GM18502 (cell line): ENCODE data around the gene HOXA6.

Experiments
- ATAC-seq: cut with Tn5 transposase; IDR thresholded peaks from one replicate; pipeline ENCODE4 v1.9.1; 2021; ENCODE audit warnings: mild to moderate bottlenecking; ENCODE audit not compliant: unreplicated experiment, poor library complexity

HOXA6 gene

GRCh38 chr7:27152816-27153442 is 5.4 kb upstream of the HOXA6 start:
- no peak for ATAC-seq

- ATAC-seq: no peak
Observed at GRCh38 chr7:27151931-27152815, 4.6 kb upstream of the HOXA6 start, which contains the start of gene HOXA3. TSS of gene HOXA3 (minus strand) at chr7:27152583. CDS start at chr7:27110640, 41,943 bp downstream.

- ATAC-seq: no peak
Observed at GRCh38 chr7:27151341-27151930, 3.9 kb upstream of the HOXA6 start.

GRCh38 chr7:27150568-27151340 is 3.2 kb upstream of the HOXA6 start:
- peak; percentile 85 for ATAC-seq

- no peak for ATAC-seq
Observed at GRCh38 chr7:27149842-27150567, 2.4 kb upstream of the HOXA6 start.

GRCh38 chr7:27148756-27149641 is 1.4 kb upstream of the HOXA6 start:
- no peak for ATAC-seq

- no peak for ATAC-seq
Observed at GRCh38 chr7:27148031-27148755, 619 bp upstream of the HOXA6 start.

- ATAC-seq: no peak
Observed at GRCh38 chr7:27146491-27147198, 929 bp downstream of the HOXA6 start.

GRCh38 chr7:27145914-27146412 is 1.6 kb downstream of the HOXA6 start:
- ATAC-seq: no peak

GRCh38 chr7:27145165-27145913 is 2.2 kb downstream of the HOXA6 start:
- ATAC-seq: no peak

- no peak for ATAC-seq
Observed at GRCh38 chr7:27144781-27145164, 2.8 kb downstream of the HOXA6 start.

- no peak for ATAC-seq
Observed at GRCh38 chr7:27143950-27144780, 3.4 kb downstream of the HOXA6 start.

- no peak for ATAC-seq
Observed at GRCh38 chr7:27143023-27143949, 4.3 kb downstream of the HOXA6 start, which contains the start of gene HOXA5. TSS of gene HOXA5 (minus strand) at chr7:27143681. CDS start at chr7:27143607, 74 bp downstream.

- ATAC-seq: no peak
Observed at GRCh38 chr7:27142580-27143022, 5.0 kb downstream of the HOXA6 start.
